ENCODE data around the gene RNF34.

The RNF34 gene

GRCh38 chr12:121467638-121468498 is 68.0 kb downstream of the RNF34 start:
- DNase-seq (ENCODE audit: low read depth), result no peak
- peak overlapping the region; percentile 30 for H3K4me3 ChIP-seq (ENCODE audit: control insufficient read depth, low read depth, low read length)
- no peak for TF ChIP-seq CTCF (IDR thresholded peaks at IDR 0.05; ENCODE audit: control insufficient read depth, insufficient read depth, low read depth, low read length, missing control alignments)

GRCh38 chr12:121468499-121468801 is 68.5 kb downstream of the RNF34 start:
- no peak for TF ChIP-seq CTCF (IDR thresholded peaks at IDR 0.05; ENCODE audit: control insufficient read depth, insufficient read depth, low read depth, low read length, missing control alignments)
- H3K4me3 ChIP-seq (ENCODE audit: control insufficient read depth, low read depth, low read length), result no peak overlapping the region
- no peak for DNase-seq (ENCODE audit: low read depth)

GRCh38 chr12:121470751-121471150 is 70.8 kb downstream of the RNF34 start:
- no peak for DNase-seq (ENCODE audit: low read depth)
- no peak overlapping the region for H3K4me3 ChIP-seq (ENCODE audit: control insufficient read depth, low read depth, low read length)
- TF ChIP-seq CTCF (IDR thresholded peaks at IDR 0.05; ENCODE audit: control insufficient read depth, insufficient read depth, low read depth, low read length, missing control alignments), result no peak

GRCh38 chr12:121472150-121472905 is 72.4 kb downstream of the RNF34 start:
- DNase-seq (ENCODE audit: low read depth), result no peak
- H3K4me3 ChIP-seq (ENCODE audit: control insufficient read depth, low read depth, low read length), result no peak overlapping the region
- no peak for TF ChIP-seq CTCF (IDR thresholded peaks at IDR 0.05; ENCODE audit: control insufficient read depth, insufficient read depth, low read depth, low read length, missing control alignments)

All from AG09309 (cell line).